ENCODE measurements around the gene TMEM95. TPM values are rescaled to one million over a fixed set of nuclear protein-coding genes. Genes with fewer than 3 reads are reported as not detected.
A peak's percentile ranks its signal among the peaks of the same experiment; 100 is the strongest.
"Not testable (repeated sequence)": the region's sequence is repeated elsewhere in the genome, so short reads cannot be mapped to it uniquely, and the experiment has no call there.

Gene TMEM95
- total and polyA plus RNA-seq, 2 of the 8 experiments (the other 6 are each of a cell fraction or from before 2014, with no cell fraction given), result not detected

GRCh38 chr17:7336240-7337175 is 18.4 kb upstream of the TMEM95 start, which contains the start of gene ACAP1 (continued):
- no peak for TF ChIP-seq CBX8 (IDR thresholded peaks at IDR 0.05; ENCODE audit: borderline replicate concordance, low read depth, low read length)
- TF ChIP-seq CBX5 (IDR thresholded peaks at IDR 0.05; ENCODE audit: low read depth, low read length), result no peak
- TF ChIP-seq CTCF (IDR thresholded peaks at IDR 0.05; ENCODE audit: control extremely low read depth in 1 of 3, insufficient read depth in 1 of 3, low read depth in 1 of 3, low read length in 3 of 3), result no peak
- TF ChIP-seq BACH1 (IDR thresholded peaks at IDR 0.05; ENCODE audit: low read length), result no peak
- no peak for TF ChIP-seq SUZ12 (IDR thresholded peaks at IDR 0.05; ENCODE audit: low read length)

GRCh38 chr17:7337600-7337999 is 17.4 kb upstream of the TMEM95 start:
- H3K4me2 ChIP-seq (ENCODE audit: insufficient read depth in 1 of 2, low read depth in 2 of 2, low read length in 2 of 2), result peak overlapping the region in 1 of 2 experiments; percentile 82; a peak in 1 of 4 replicates
- CTCF ChIA-PET (ENCODE audit: partially characterized antibody), result interaction anchor here (0.6 to 14.1 kb wide), 12 partner anchors 10 to 292 kb away, joined by 3 to 167 read pairs (median 6); partner anchors contain the start of genes KCTD11, NEURL4, SLC2A4 and SOX15

More at GRCh38 chr17:7337600-7337999, 17.4 kb upstream of the TMEM95 start:
- H4K91ac ChIP-seq (replicated peaks; ENCODE audit: insufficient read length, low read length); H3K9ac ChIP-seq (replicated peaks in 1 of 4; ENCODE audit: extremely low read depth in 1 of 4, low read depth in 3 of 4, low read length in 3 of 4); H3K27ac ChIP-seq (ENCODE audit: low read depth, low read length); DNase-seq (ENCODE audit: low read depth in 1 of 2, low spot score in 2 of 2); H3K27me3 ChIP-seq (replicated peaks in 1 of 4; ENCODE audit: control insufficient read depth in 3 of 4, extremely low read depth in 1 of 4, insufficient read depth in 3 of 4, low read length in 3 of 4); H3K4ac ChIP-seq (replicated peaks; ENCODE audit: insufficient read length, low read depth, low read length); H2BK12ac ChIP-seq (ENCODE audit: low read depth, low read length); H3K9me3 ChIP-seq (ENCODE audit: insufficient read depth in 2 of 2, low read depth in 1 of 2, low read length in 1 of 2); H3K79me2 ChIP-seq (ENCODE audit: control insufficient read depth in 1 of 2, insufficient read depth in 2 of 2, low read length in 2 of 2); H3K18ac ChIP-seq (ENCODE audit: extremely low read depth, low read length); H2AK5ac ChIP-seq (ENCODE audit: low read depth, low read length); FAIRE-seq; H3K14ac ChIP-seq (ENCODE audit: insufficient read length); H3K79me1 ChIP-seq (ENCODE audit: low read depth, low read length); H4K5ac ChIP-seq (ENCODE audit: insufficient read length, low read depth, low read length); H2AFZ ChIP-seq (ENCODE audit: low read length); H2BK5ac ChIP-seq (ENCODE audit: low read depth, low read length); H3K23ac ChIP-seq (ENCODE audit: insufficient read length); H3K4me3 ChIP-seq (ENCODE audit: extremely low read depth in 1 of 4, insufficient read depth in 2 of 4, low read depth in 3 of 4, low read length in 4 of 4); H4K8ac ChIP-seq (ENCODE audit: extremely low read depth, insufficient read depth, low read length); H2BK120ac ChIP-seq (replicated peaks; ENCODE audit: low read depth, low read length); H3K23me2 ChIP-seq (ENCODE audit: low read depth, low read length); H3K36me3 ChIP-seq (ENCODE audit: control insufficient read depth in 2 of 4, insufficient read depth in 4 of 4, low read length in 3 of 4); H4K20me1 ChIP-seq (replicated peaks in 1 of 2; ENCODE audit: control insufficient read depth in 1 of 2, insufficient read depth in 2 of 2, low read length in 2 of 2); H3K56ac ChIP-seq (replicated peaks; ENCODE audit: insufficient read length, low read depth, low read length): not testable (repeated sequence)
- Histone ChIP-seq H2BK20ac (ENCODE audit: low read length) (peak overlapping the region; percentile 98; the same call in 1 of the 2 replicates), H2BK15ac (ENCODE audit: low read length) (peak overlapping the region; percentile 3; the same call in 1 of the 2 replicates), H3K4me1 (replicated peaks in 1 of 4; ENCODE audit: control insufficient read depth in 3 of 4, insufficient read depth in 4 of 4, low read length in 3 of 4) (peaks cover 3 to 13% (median 11%) of the 10 kb centered on the region in 4 experiments)
- POLR2A ChIA-PET (ENCODE audit: partially characterized antibody), result interaction anchor here (0.7 to 6.9 kb wide), 16 partner anchors 10 to 246 kb away, joined by 3 to 93 read pairs (median 8); partner anchors contain the start of genes GPS2, KCTD11, MPDU1 and NEURL4
- 99% methylated on average over 7 of the region's 7 CpGs; no CpG with 5 or more reads in 1 of the 2 experiments for WGBS, 2 experiments (ENCODE audit: extremely low coverage in 1 of 2, insufficient coverage in 1 of 2, insufficient read length in 1 of 2, insufficient replicate concordance in 2 of 2, low coverage in 1 of 2, low lambda C conversion rate in 2 of 2, missing lambda C conversion rate in 1 of 2)

Data from H1 (cell line).